GM21786 (cell line): Measurements from ENCODE around the gene CRELD2.

Experiments used
- ATAC-seq: cut with Tn5 transposase; IDR thresholded peaks from one replicate; pipeline ENCODE4 v1.9.1; 2021; ENCODE audit not compliant: unreplicated experiment

Gene CRELD2

DNA sequence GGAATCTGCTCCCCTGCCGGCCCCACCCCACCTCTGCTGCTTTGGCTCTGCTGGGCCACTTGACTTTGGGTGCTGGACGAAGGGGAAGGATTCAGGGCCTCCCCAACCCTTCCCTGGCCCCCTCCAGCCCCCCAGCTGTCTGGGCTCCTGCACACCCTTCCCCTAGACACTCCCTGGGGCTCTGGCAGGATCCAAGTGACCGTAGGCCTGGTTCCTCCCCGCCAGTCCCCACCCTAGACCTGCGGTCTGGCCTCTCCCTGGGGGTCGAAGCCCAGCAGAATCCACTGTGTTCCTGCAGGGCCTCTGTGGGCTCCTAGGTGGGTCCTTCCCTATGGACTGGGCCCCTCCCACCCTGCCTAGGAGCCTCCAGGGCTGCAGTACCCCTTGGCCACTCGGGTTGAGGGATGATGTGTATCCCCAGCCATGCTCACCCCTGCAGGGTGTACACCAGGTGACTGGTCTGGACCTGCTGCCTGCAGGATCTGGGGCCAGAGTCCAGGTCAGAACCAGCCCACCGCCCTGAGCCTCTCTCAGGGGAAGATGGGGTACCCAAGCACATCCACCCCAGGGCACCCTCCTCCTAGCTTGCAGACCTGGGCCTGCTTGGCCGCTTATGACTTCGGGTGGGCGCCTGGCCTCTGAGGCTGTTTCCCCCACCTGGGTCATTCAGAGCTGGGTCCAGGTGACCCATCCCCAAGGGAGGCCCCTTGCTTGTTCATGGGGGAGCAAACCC lies 47.8 kb downstream of the CRELD2 start:
- ATAC-seq: no peak

DNA sequence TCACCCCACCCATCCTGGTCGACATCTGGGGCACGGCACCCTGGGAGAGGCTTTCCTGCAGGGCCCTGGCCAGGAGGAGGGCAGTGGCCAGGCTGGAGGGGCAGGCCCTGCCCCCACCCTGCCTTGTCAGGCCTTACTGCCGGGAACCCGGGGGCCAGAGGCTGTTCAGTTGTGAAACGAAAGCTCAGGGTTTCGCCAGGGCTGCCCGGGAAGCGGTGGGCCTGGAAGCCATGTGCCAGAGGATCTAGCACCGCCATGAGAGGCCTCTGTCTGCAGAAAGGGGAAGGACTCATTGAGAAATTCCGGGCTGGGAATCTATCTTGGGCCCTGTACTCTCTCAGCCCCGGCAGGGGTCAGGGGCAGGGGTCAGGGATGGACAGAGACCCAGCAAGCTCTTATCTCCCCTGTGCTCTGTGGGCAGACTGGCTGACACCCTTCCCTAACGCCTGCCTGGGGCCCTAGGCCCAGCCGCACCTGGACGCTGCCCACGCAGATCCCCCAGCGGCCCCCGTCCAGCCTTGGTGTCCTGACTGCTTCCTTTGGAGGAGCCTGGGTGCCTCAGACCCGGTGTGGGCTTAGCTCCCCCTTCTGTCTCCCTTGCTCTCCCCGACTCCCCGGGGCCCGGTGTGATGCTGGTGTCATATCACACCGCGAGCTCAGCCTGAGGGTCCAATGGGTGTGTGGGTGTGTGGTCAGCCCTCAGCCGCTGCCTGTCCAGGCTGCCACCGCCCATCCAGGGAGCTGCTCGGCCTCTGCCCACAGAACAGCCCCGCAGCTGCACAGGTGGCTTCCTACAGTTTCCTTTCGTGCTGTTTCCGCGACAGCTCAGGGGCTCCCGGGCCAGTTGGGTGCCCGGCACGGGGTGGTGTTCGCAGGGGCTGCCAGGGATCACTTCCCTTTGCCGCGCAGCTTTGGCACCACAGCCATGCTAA lies 48.6 kb downstream of the CRELD2 start:
- no peak for ATAC-seq

DNA sequence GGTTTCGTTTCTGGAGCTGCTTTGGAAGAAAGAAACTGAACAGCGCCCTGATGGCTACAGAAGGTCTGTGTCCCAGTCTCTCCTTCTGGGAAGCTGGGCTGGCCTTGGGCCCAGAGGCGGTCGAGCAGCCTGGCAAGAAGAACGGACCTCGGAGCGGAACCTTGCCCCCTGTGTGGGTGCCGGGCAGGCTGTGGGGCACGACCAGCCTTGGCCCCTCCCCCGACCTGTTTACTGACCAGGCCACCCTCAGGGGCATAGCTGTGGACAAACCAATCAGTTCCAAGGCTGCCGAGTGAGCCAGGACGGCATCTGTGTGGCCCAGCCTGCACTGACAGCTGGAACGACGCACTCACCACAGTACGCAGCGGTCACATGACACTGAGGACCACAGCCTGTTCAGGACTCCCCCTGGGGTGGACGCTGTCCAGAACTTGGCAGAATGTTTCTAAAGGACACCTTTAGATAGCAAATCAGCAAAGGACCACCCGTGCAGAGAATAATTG lies 49.3 kb downstream of the CRELD2 start:
- ATAC-seq: no peak

DNA sequence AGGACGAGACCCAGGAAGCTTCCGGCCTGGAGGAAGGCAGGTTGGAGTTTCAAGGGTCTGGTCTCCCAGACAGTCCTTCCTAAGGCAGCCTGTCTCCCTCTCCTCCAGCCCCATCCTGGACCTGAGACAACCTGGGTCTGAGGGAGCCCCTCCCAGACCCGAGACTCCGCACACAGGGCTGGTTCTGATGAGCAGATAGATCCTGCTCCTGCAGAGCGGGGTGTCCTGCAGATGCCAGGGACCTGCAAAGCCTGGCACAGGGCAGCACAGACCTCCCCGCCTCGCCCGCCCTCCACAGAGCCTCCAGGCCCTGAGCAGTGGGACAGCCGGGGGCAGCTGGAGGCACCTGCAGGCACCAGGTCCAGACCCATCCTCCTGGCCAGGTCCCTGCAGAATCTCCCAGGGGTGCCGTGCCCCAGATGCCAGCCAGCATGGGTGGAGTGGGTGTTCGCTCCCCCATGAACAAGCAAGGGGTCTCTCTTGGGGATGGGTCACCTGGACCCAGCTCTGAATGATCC lies 49.9 kb downstream of the CRELD2 start:
- ATAC-seq: no peak

- ATAC-seq: no peak
These were observed 50.6 kb downstream of the CRELD2 start for GRCh38 chr22:49968831-49969661.

GRCh38 chr22:49969751-49970527 lies 51.5 kb downstream of the CRELD2 start:
- no peak for ATAC-seq

DNA sequence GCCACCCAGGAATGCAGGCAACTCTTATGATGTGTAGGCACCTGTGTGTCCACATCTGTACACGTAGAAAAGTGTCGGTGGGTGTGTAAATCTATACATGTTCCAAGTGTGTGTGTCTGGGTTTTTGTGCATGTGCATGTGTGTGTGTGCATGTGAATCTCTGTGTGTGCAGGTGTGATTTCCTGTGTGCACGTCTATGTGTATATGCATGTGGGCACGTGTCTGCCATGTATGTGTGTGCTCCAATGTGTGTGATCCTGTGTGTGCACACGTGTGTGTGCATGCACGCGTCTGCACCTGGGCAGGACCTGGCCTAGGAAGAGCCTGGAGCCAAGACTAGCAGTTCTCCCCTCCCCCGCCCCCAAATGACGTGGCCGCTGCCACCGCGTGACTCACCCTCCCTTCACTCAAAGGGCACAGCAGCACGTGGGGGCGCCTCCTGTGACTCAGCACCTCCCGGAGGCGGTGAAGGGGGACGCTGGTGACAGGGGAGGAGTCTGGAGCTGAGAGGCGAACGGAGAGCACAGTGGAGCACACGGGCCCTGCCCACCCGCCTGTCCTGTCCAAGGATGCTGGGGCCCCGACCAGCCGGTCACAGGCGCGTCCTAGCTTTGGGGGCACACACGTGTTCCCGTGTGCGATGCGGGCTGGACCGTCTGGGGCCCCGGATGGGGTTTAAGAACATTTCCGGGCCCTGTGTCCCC lies 52.2 kb downstream of the CRELD2 start:
- peak; percentile 69 for ATAC-seq

DNA sequence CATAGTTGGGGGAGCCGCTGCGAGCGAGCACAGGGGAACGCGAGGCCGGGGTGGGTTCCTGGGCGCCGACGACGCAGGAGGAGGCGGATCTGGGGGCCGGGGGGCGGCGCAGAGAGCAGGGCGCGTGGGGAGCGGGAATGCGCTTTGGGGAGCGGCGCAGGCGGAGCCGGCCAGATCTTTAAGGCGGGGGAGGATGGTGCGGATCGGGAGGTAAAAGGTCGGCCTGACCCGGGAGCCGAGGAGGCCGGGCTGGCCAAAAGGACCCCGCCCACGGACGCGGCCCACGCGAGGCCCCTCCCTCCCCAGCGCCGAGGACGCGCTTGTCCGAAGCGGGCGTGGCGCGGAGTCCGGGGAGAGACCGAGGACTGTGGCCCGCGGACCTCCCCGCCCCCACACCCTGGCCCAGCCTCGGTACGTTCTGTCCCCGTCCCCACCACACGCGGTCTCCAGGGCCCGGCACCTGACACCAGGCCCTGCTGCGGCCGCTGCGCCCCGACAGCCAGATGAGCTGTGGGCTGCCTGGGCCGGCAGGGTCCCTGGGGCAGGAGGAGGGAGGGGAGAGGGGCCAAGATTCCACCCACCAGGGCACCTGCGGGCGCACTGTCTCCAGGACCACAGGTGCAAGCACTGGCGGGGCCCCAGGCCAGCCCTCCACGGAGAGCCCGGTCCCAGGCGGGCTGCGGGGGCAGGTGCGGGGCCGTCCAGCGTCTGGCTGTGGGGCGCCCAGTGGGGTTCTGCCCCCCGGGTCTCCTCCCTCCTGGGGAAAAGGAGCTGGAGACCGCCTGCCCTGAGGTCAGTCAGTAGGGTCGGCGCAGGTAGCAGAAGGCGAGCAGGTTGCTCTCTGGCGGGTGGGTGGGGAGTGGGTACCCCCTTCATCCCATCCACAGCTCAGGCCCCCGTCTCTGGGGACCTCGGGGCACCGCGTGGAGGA lies 53.1 kb downstream of the CRELD2 start:
- peak; percentile 28 for ATAC-seq

- ATAC-seq: no peak
These were observed 54.0 kb downstream of the CRELD2 start for GRCh38 chr22:49972163-49973017.

DNA sequence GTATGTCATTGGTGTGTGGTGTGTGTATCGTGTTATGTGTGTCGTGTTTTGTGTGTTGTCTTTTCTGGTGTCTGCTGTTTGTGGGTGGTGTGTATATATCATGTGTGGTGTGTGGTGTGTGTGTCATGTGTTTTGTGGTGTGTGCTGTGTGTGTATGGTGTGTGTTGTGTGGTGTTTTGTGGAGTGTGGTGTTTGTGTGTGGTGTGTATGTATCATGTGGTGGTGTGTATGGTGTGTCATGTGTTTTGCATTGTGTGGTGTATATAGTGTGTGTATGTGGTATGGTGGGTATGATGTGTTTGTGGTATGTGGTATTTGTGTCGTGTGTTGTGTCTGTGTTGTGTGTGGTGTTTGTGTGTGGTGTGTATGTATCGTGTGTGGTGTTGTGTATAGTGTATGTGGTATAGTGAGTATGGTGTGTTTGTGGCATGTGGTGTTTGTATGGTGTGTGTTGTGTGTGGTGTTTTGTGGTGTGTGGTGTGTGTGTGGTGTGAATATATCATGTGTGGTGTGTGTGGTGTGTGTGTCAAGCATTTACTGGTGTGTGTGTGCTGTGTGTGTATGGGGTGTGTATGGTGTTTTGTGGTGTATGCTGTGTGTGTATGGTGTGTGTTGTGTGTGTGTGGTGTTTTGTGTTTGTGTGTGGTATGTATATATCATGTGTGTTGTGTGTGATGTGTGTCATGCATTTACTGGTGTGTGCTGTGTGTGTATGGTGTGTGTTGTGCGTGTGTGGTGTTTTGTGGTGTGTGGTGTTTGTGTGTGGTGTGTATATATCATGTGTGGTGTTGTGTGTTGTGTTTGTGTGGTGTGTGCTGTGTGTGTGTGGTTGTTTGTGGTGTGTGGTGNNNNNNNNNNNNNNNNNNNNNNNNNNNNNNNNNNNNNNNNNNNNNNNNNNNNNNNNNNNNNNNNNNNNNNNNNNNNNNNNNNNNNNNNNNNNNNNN lies 54.9 kb downstream of the CRELD2 start:
- ATAC-seq: no peak

DNA sequence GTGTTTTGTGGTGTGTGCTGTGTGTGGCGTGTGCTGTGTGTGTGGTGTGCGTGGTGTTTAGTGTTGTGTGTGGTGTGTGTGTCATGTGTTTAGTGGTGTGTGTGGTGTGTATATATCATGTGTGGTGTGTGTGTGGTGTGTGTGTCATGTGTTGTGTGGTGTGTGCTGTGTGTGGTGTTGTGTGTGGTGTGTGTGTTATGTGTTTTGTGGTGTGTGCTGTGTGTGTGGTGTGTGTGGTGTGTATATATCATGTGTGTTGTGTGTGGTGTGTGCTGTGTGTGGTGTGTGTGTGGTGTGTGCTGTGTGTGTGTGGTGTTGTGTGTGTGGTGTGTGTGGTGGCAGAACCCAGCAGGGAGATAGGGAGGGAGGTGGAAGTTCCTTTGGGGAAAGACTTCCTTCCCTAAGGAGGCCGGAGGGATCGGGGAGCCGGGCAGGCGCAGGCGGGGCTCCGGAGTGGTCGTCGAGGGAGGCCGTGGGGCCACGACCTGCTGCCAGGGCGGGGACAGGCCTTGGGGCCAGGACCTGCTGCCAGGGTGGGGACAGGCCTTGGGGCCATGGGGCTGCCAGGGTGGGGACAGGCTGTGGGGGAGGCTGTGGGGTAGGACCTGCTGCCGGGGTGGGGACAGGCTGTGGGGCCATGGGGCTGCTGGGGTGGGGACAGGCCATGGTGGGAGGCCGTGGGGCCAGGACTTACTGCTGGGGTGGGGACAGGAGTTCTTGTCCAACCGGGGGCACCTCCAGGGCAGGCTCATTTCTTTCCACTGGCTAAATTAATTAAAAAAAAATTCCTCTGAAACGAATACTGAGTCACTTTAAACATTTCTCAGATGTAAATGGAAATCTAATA lies 57.3 kb downstream of the CRELD2 start:
- ATAC-seq: no peak

DNA sequence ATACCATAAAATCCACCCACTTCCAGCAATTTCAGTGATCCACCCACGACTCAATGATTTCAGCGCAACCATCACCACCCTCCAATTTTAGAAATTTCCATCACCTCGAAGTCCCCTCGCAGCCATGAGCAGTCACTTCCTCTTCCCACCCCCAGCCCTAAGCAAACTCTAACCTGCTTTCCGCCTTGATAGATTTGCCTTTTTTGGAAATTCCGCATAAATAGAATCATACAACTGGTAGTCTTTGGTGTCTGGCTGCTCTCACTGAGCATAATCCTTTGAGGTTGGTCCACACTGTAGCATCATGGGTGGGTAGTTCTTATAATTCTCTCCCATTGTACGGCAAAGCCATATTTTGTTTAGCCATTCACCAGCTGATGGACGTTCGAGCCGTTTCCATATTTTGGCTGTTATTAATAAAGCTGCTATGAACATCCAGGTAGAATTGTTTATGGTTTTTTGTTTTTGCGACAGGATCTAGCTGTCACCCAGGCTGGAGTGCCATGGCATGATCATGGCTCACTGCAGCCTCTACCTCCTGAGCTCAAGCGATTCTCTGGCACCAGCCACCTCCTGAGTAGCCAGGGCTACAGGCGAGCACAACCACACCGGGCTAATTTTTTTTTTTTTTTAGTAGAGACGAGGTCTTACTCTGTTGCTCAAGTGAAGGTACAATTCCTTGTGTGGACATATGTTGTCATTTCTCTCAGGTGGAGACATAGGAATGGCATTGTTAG lies 58.2 kb downstream of the CRELD2 start:
- no peak for ATAC-seq
